Omental fat pad (tissue), 4 donors: ENCODE data around the gene REV3L. TPM values are rescaled to one million over a fixed set of nuclear protein-coding genes. Genes with fewer than 3 reads are reported as not detected.

Source experiments
- ATAC-seq: fragments of 150-250 bp; one replicate; pipeline ENCODE4 v1.9.1; 2016; ENCODE audit warnings: mild to moderate bottlenecking, moderate library complexity; ENCODE audit not compliant: low FRiP score
- DNase-seq: peaks from one replicate; pipeline ENCODE4 v3.0.0-alpha.2; 2019; ENCODE audit warnings: low spot score
- CTCF ChIP-seq, 3 donors: fragments of 450-650 bp; IDR thresholded peaks; one replicate each; pipeline ENCODE4 v1.5.1; 2016 to 2017; ENCODE audit warnings: antibody characterized with exemption in 3 of 3, mild to moderate bottlenecking in 3 of 3, moderate library complexity in 2 of 3
- total RNA-seq, 4 donors: library from RNA; depleted of rRNA; stranded (reverse); fragments of >200 nt; gene quantifications; one replicate each; pipeline ENCODE4 v1.1.0, GENCODE V29; 2016

Gene REV3L
- total RNA-seq, 4 donors from 2014 or later, result 55.5 to 111 (median 63.2) TPM

GRCh38 chr6:111494951-111495635 lies 12.1 kb upstream of the REV3L start:
- no peak for ATAC-seq
- no peak for TF ChIP-seq CTCF (IDR thresholded peaks at IDR 0.05)
- DNase-seq, result no peak

DNA sequence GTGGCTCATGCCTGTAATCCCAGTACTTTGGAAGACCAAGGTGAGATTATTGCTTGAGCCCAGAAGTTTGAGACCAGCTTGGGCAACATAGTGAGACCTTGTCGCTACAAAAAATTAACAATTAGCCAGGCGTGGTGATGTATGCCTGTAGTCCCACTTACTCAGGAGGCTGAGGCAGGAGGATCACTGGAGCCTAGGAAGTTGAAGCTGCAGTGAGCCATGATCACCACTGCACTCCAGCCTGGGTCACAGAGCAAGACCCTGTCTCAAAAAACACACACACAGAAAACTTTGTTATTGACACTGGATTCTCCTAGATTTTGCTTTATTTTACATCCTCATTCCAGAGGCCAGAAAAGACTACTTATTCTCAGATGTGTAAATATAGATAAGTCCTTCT lies 9.5 kb upstream of the REV3L start:
- no peak for TF ChIP-seq CTCF (IDR thresholded peaks at IDR 0.05)
- DNase-seq (no peak), ATAC-seq (no peak)

GRCh38 chr6:111490067-111490466 lies 7.0 kb upstream of the REV3L start:
- TF ChIP-seq CTCF (IDR thresholded peaks at IDR 0.05), result no peak
- ATAC-seq, result no peak
- no peak for DNase-seq

GRCh38 chr6:111487661-111488060 lies 4.6 kb upstream of the REV3L start:
- no peak for DNase-seq
- no peak for ATAC-seq
- TF ChIP-seq CTCF (IDR thresholded peaks at IDR 0.05), result no peak

DNA sequence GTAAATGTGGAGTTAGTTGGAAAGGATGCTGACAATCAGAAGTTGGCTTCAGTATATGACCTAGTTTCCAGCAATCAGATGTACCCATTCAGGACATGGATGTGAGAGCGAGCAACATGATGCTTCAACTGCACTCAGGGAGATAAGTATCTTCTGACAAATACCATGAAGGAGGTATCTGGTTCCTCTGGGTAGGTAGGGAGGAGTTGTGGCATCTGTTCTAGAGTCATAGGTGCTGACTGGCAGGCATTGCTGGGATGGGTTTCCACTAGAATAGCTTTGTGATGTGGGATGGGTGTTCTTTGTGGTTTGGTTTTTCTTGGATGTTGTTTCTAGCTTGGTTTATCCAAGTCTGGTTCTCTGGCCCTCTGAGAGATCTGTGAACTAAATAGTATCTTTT lies 3.9 kb upstream of the REV3L start:
- no peak for ATAC-seq
- DNase-seq, result no peak
- TF ChIP-seq CTCF (IDR thresholded peaks at IDR 0.05), result no peak

- DNase-seq (no peak), ATAC-seq (no peak)
- TF ChIP-seq CTCF (IDR thresholded peaks at IDR 0.05), result no peak
These were observed 3.5 kb upstream of the REV3L start for GRCh38 chr6:111486475-111486874.

GRCh38 chr6:111485342-111485741 lies 2.3 kb upstream of the REV3L start:
- TF ChIP-seq CTCF (IDR thresholded peaks at IDR 0.05), result no peak
- ATAC-seq, result no peak
- DNase-seq, result no peak
